GM20000 (cell line): ENCODE data around the gene EWSR1.
A peak's percentile ranks its signal among the peaks of the same experiment; 100 is the strongest.

Experiments
- DNase-seq: peaks from one replicate; pipeline ENCODE4 v3.0.0; 2012; ENCODE audit warnings: low spot score
- CTCF ChIP-seq: IDR thresholded peaks from 2 replicates; pipeline ENCODE4 v1.5.1; 2012; ENCODE audit warnings: mild to moderate bottlenecking, control low read depth; ENCODE audit errors: extremely low read depth, missing control alignments

EWSR1 gene

GRCh38 chr22:29310065-29310862 is 42.2 kb downstream of the EWSR1 start:
- DNase-seq: peak; percentile 32
- no peak for TF ChIP-seq CTCF

GRCh38 chr22:29310863-29311339 is 42.8 kb downstream of the EWSR1 start:
- TF ChIP-seq CTCF: no peak
- peak; percentile 91 for DNase-seq

- DNase-seq: peak; percentile 47
- no peak for TF ChIP-seq CTCF
These were observed 43.6 kb downstream of the EWSR1 start for GRCh38 chr22:29311464-29312217.

GRCh38 chr22:29312218-29313125 is 44.4 kb downstream of the EWSR1 start:
- DNase-seq: peak; percentile 45
- TF ChIP-seq CTCF: no peak

- TF ChIP-seq CTCF: peak; percentile 53
- peak; percentile 79 for DNase-seq
These were observed 45.1 kb downstream of the EWSR1 start for GRCh38 chr22:29313126-29313575.

- DNase-seq: peak; percentile 65
- no peak for TF ChIP-seq CTCF
These were observed 45.8 kb downstream of the EWSR1 start for GRCh38 chr22:29313576-29314466.
